ENCODE results near the gene MYOZ2. TPM values are rescaled to one million over a fixed set of nuclear protein-coding genes. Genes with fewer than 3 reads are reported as not detected.
"Not testable (repeated sequence)": the region's sequence is repeated elsewhere in the genome, so short reads cannot be mapped to it uniquely, and the experiment has no call there.

MYOZ2 gene
- total RNA-seq, 1 experiment from 2014 or later = not detected

DNA sequence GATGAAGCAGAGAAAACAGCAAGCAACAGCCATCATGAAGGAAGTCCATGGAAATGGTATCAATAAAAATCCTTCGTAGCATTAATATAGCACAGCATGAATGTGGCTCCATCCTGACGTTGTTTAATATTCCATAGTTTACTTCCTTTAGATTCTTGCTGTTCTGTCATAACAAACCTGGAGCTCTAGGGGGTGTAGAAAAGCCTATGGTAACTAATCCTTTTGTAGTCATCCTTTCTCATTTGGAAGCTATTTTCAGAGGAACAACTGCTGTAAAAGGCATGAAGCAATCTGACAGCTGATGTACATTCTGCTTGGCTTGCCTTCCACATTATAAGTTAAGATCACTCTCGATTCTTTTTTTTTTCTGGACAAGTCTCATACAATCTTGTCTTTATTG, 914 bp downstream of the MYOZ2 start:
- no peak overlapping the region for H3K4me3 ChIP-seq (ENCODE audit: low read length)
- H3K4me2 ChIP-seq (ENCODE audit: low read depth, low read length, poor library complexity, severe bottlenecking) = no peak overlapping the region
- H3K9me3 ChIP-seq (ENCODE audit: low read length) = no peaks in the 10 kb centered on the region
- no peak overlapping the region for H3K27ac ChIP-seq (ENCODE audit: low read length)
- no peaks in the 10 kb centered on the region for H3K9me2 ChIP-seq (replicated peaks; ENCODE audit: insufficient read depth, low read length)
- no peaks in the 10 kb centered on the region for H3K4me1 ChIP-seq (ENCODE audit: low read length)
- no peaks in the 10 kb centered on the region for H3K79me2 ChIP-seq (ENCODE audit: low read length)
- H3K9ac ChIP-seq (ENCODE audit: low read length) = no peak overlapping the region
- no peaks in the 10 kb centered on the region for H3K36me3 ChIP-seq (ENCODE audit: insufficient read depth, low read length)
- no peak overlapping the region for H2AFZ ChIP-seq (ENCODE audit: low read length)
- H3K27me3 ChIP-seq (ENCODE audit: low read length) = no peaks in the 10 kb centered on the region
- DNase-seq = no peak
- H4K20me1 ChIP-seq (ENCODE audit: insufficient read depth, low read depth, low read length) = no peaks in the 10 kb centered on the region

DNA sequence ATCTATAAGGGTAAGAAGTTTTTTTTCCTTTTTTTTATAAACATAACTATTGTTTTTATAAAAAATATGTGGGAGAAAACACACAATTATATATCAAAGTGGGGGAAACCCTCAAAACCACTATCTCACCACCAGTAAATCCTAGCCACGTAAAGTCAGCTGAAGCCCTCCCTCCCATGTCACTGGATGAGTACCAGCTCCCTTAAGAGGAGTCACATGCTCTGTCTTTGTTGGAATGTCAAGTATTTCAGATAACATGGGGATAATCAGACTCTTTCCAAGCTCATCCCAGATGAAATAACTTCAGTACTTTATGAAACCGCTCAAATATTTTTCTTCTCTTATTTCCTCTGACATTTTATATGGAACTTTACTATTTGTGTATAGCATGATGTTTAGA, 2.4 kb downstream of the MYOZ2 start:
- Histone ChIP-seq H3K4me1 (ENCODE audit: low read length) (no peaks in the 10 kb centered on the region), H4K20me1 (ENCODE audit: insufficient read depth, low read depth, low read length) (no peaks in the 10 kb centered on the region), H3K4me3 (ENCODE audit: low read length) (no peak overlapping the region), H3K27ac (ENCODE audit: low read length) (no peak overlapping the region), H2AFZ (ENCODE audit: low read length) (no peak overlapping the region), H3K4me2 (ENCODE audit: low read depth, low read length, poor library complexity, severe bottlenecking) (no peak overlapping the region), H3K9me3 (ENCODE audit: low read length) (no peaks in the 10 kb centered on the region), H3K27me3 (ENCODE audit: low read length) (no peaks in the 10 kb centered on the region), H3K9me2 (replicated peaks; ENCODE audit: insufficient read depth, low read length) (no peaks in the 10 kb centered on the region), H3K79me2 (ENCODE audit: low read length) (no peaks in the 10 kb centered on the region), H3K9ac (ENCODE audit: low read length) (no peak overlapping the region), H3K36me3 (ENCODE audit: insufficient read depth, low read length) (no peaks in the 10 kb centered on the region)
- DNase-seq = no peak

DNA sequence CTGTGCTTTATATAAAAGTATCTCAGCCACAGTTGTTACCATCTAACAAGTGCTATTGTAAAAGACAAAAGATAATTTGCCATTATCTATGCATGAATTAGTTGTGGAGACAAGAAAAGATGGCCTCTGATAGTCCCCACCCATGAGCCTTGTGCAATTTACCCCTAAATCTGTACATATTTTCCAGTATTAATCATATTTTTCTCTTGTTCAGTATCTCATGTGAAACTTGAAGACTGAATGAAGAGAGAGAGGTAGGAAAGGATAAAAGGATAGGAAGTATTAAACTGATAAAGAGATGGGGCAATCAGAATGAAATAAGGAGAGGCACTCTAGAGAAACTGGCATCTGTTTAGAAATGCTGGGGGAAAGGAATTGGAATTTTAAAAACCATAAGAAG, 3.7 kb downstream of the MYOZ2 start:
- Histone ChIP-seq H3K9me3 (ENCODE audit: low read length) (no peaks in the 10 kb centered on the region), H3K36me3 (ENCODE audit: insufficient read depth, low read length) (no peaks in the 10 kb centered on the region), H3K4me2 (ENCODE audit: low read depth, low read length, poor library complexity, severe bottlenecking) (no peak overlapping the region)

GRCh38 chr4:119139822-119140252, 4.2 kb downstream of the MYOZ2 start:
- no peaks in the 10 kb centered on the region for H3K79me2 ChIP-seq (ENCODE audit: low read length)
- DNase-seq = no peak
- H3K4me2 ChIP-seq (ENCODE audit: low read depth, low read length, poor library complexity, severe bottlenecking) = no peak overlapping the region
- H3K27ac ChIP-seq (ENCODE audit: low read length) = no peak overlapping the region
- H3K9ac ChIP-seq (ENCODE audit: low read length) = no peak overlapping the region
- no peak overlapping the region for H2AFZ ChIP-seq (ENCODE audit: low read length)
- no peaks in the 10 kb centered on the region for H4K20me1 ChIP-seq (ENCODE audit: insufficient read depth, low read depth, low read length)
- no peaks in the 10 kb centered on the region for H3K9me3 ChIP-seq (ENCODE audit: low read length)
- H3K4me1 ChIP-seq (ENCODE audit: low read length) = no peaks in the 10 kb centered on the region
- no peak overlapping the region for H3K4me3 ChIP-seq (ENCODE audit: low read length)
- no peaks in the 10 kb centered on the region for H3K36me3 ChIP-seq (ENCODE audit: insufficient read depth, low read length)
- H3K27me3 ChIP-seq (ENCODE audit: low read length) = no peaks in the 10 kb centered on the region
- no peaks in the 10 kb centered on the region for H3K9me2 ChIP-seq (replicated peaks; ENCODE audit: insufficient read depth, low read length)

More for the DNA sequence above, 3.7 kb downstream of the MYOZ2 start:
- Histone ChIP-seq H2AFZ (ENCODE audit: low read length) (no peak overlapping the region), H3K9me2 (replicated peaks; ENCODE audit: insufficient read depth, low read length) (no peaks in the 10 kb centered on the region), H3K27ac (ENCODE audit: low read length) (no peak overlapping the region), H3K27me3 (ENCODE audit: low read length) (no peaks in the 10 kb centered on the region), H4K20me1 (ENCODE audit: insufficient read depth, low read depth, low read length) (no peaks in the 10 kb centered on the region), H3K79me2 (ENCODE audit: low read length) (no peaks in the 10 kb centered on the region), H3K4me1 (ENCODE audit: low read length) (no peaks in the 10 kb centered on the region), H3K4me3 (ENCODE audit: low read length) (no peak overlapping the region), H3K9ac (ENCODE audit: low read length) (no peak overlapping the region)
- no peak for DNase-seq

DNA sequence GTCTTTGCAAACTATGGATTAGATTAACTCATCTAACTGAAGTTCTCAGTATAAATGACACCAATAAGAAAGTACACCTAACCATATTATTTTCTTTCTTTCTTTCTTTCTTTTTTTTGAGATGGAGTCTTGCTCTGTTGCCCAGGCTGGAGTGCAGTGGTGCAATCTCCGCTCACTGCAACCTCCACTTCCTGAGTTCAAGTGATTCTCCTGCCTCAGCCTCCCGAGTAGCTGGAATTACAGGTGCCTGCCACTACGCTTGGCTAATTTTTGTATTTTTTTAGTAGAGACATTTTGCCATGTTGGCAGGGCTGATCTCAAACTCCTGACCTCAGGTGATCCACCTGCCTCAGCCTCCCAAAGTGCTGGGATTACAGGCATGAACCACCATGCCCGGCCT, 5.7 kb downstream of the MYOZ2 start:
- H3K4me2 ChIP-seq (ENCODE audit: low read depth, low read length, poor library complexity, severe bottlenecking); H3K4me1 ChIP-seq (ENCODE audit: low read length); H3K79me2 ChIP-seq (ENCODE audit: low read length); H3K36me3 ChIP-seq (ENCODE audit: insufficient read depth, low read length); H3K9me2 ChIP-seq (replicated peaks; ENCODE audit: insufficient read depth, low read length); DNase-seq; H3K9me3 ChIP-seq (ENCODE audit: low read length); H4K20me1 ChIP-seq (ENCODE audit: insufficient read depth, low read depth, low read length); H3K27ac ChIP-seq (ENCODE audit: low read length); H2AFZ ChIP-seq (ENCODE audit: low read length); H3K9ac ChIP-seq (ENCODE audit: low read length); H3K27me3 ChIP-seq (ENCODE audit: low read length); H3K4me3 ChIP-seq (ENCODE audit: low read length): not testable (repeated sequence)

DNA sequence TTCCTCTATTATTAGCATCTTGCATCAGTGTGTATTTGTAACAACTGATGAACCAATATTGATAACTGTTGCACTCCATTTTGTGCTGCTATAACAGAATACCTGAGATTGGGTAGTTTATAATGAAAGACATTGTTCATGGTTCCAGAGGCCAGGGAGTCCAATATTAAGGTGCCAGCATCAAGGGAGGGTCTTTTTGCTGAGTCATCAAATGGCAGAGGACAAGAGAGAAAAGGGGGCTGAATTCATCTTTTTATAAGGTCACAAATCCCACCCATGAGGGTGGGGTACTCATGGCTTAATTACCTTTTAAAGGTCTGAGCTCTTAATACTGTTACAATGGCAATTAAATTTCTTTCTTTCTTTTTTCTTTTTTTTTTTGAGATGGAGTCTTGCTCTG, 7.2 kb downstream of the MYOZ2 start:
- no peaks in the 10 kb centered on the region for H3K9me2 ChIP-seq (replicated peaks; ENCODE audit: insufficient read depth, low read length)
- H4K20me1 ChIP-seq (ENCODE audit: insufficient read depth, low read depth, low read length) = no peaks in the 10 kb centered on the region
- H3K4me2 ChIP-seq (ENCODE audit: low read depth, low read length, poor library complexity, severe bottlenecking) = no peak overlapping the region
- H3K27ac ChIP-seq (ENCODE audit: low read length) = no peak overlapping the region
- H3K4me1 ChIP-seq (ENCODE audit: low read length) = no peaks in the 10 kb centered on the region
- no peaks in the 10 kb centered on the region for H3K9me3 ChIP-seq (ENCODE audit: low read length)
- no peak overlapping the region for H3K4me3 ChIP-seq (ENCODE audit: low read length)
- H3K79me2 ChIP-seq (ENCODE audit: low read length) = no peaks in the 10 kb centered on the region
- H2AFZ ChIP-seq (ENCODE audit: low read length) = no peak overlapping the region
- DNase-seq = no peak
- H3K9ac ChIP-seq (ENCODE audit: low read length) = no peak overlapping the region
- no peaks in the 10 kb centered on the region for H3K36me3 ChIP-seq (ENCODE audit: insufficient read depth, low read length)
- H3K27me3 ChIP-seq (ENCODE audit: low read length) = no peaks in the 10 kb centered on the region

DNA sequence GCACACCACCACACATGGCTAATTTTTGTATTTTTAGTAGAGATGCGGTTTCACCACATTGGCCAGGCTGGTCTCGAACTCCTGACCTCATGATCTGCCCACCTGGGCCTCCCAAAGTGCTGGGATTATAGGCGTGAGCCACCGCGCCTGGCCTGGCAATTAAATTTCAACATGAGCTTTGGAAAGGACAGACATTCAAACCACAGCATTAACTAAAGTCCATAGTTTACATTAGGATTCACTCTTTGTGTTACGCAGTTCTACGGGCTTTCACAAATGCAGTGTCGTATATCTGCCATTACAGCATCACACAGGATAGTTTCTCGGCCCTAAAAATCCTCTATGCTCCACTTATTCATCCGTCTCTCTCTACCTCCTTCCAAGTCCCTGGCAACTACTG, 7.7 kb downstream of the MYOZ2 start:
- not testable (repeated sequence) for H3K4me3 ChIP-seq (ENCODE audit: low read length); H3K9me3 ChIP-seq (ENCODE audit: low read length); H3K36me3 ChIP-seq (ENCODE audit: insufficient read depth, low read length); H3K4me2 ChIP-seq (ENCODE audit: low read depth, low read length, poor library complexity, severe bottlenecking); H3K9me2 ChIP-seq (replicated peaks; ENCODE audit: insufficient read depth, low read length); H2AFZ ChIP-seq (ENCODE audit: low read length); H3K27ac ChIP-seq (ENCODE audit: low read length); H3K79me2 ChIP-seq (ENCODE audit: low read length); DNase-seq; H3K4me1 ChIP-seq (ENCODE audit: low read length); H3K9ac ChIP-seq (ENCODE audit: low read length); H3K27me3 ChIP-seq (ENCODE audit: low read length); H4K20me1 ChIP-seq (ENCODE audit: insufficient read depth, low read depth, low read length)

DNA sequence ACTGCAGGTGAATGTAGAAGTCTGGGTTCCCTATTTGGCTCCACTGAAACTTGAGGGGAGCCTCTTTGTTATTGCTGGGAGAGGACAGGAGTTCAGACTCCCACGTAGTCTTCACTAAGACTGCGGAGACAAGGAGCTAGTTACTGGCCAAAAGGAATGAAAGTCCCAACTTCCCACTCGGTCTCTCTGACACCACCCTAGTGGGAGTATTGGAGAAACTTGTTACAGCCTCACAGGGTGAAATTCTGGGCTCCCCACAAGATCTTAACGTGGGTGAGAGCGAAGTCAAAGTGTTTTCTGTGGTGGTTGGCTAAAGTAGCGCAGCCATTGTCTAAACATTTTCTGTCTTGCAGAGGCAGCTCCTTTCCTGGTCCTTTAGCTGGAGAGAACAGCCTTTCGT, 13.5 kb downstream of the MYOZ2 start:
- Histone ChIP-seq H3K4me1 (ENCODE audit: low read length) (no peaks in the 10 kb centered on the region), H3K4me3 (ENCODE audit: low read length) (no peak overlapping the region), H3K79me2 (ENCODE audit: low read length) (no peaks in the 10 kb centered on the region), H3K9me3 (ENCODE audit: low read length) (no peaks in the 10 kb centered on the region), H4K20me1 (ENCODE audit: insufficient read depth, low read depth, low read length) (no peaks in the 10 kb centered on the region), H3K4me2 (ENCODE audit: low read depth, low read length, poor library complexity, severe bottlenecking) (no peak overlapping the region), H3K9me2 (replicated peaks; ENCODE audit: insufficient read depth, low read length) (no peaks in the 10 kb centered on the region), H3K9ac (ENCODE audit: low read length) (no peak overlapping the region), H3K36me3 (ENCODE audit: insufficient read depth, low read length) (no peaks in the 10 kb centered on the region), H2AFZ (ENCODE audit: low read length) (no peak overlapping the region; the same call in 1 of the 2 replicates), H3K27ac (ENCODE audit: low read length) (no peak overlapping the region), H3K27me3 (ENCODE audit: low read length) (no peaks in the 10 kb centered on the region)
- DNase-seq = no peak

DNA sequence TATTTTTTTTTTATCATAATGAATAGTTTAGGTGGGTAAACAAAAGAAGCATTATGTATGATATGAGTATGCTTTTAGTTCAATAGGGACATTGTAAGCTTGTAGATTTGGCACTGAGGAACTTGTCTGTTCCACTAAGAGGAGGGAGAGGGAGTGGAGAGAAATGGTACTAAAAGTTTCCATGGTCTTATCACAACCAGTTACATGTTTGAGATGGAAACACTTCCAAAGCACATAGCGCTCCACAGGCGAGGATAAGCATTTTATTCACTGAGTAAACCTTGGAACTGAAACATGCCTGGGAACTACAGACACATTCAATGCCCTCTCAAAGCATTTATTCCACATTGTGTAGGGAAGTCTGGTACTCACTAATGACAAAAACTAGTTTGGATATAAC, 15.5 kb downstream of the MYOZ2 start:
- Histone ChIP-seq H3K9me2 (replicated peaks; ENCODE audit: insufficient read depth, low read length) (no peaks in the 10 kb centered on the region), H3K27ac (ENCODE audit: low read length) (no peak overlapping the region), H3K9ac (ENCODE audit: low read length) (no peak overlapping the region), H3K36me3 (ENCODE audit: insufficient read depth, low read length) (no peaks in the 10 kb centered on the region), H3K4me2 (ENCODE audit: low read depth, low read length, poor library complexity, severe bottlenecking) (no peak overlapping the region), H3K27me3 (ENCODE audit: low read length) (no peaks in the 10 kb centered on the region), H3K79me2 (ENCODE audit: low read length) (no peaks in the 10 kb centered on the region), H2AFZ (ENCODE audit: low read length) (no peak overlapping the region), H3K4me1 (ENCODE audit: low read length) (no peaks in the 10 kb centered on the region), H3K4me3 (ENCODE audit: low read length) (no peak overlapping the region), H4K20me1 (ENCODE audit: insufficient read depth, low read depth, low read length) (no peaks in the 10 kb centered on the region), H3K9me3 (ENCODE audit: low read length) (no peaks in the 10 kb centered on the region)
- DNase-seq = no peak

Measured in Karpas-422 (cell line).